HFF-Myc (cell line): Measurements from ENCODE around the gene IDUA.

Experiments
- DNase-seq: peaks from one replicate; pipeline ENCODE4 v3.0.0-alpha.2; 2011; ENCODE audit warnings: low read depth; ENCODE audit errors: extremely low read depth
- H3K4me3 ChIP-seq: replicated peaks from 2 replicates; pipeline ENCODE4 v1.5.1; 2011; ENCODE audit warnings: low read depth, mild to moderate bottlenecking, control low read depth, low read length
- CTCF ChIP-seq: IDR thresholded peaks from 2 replicates; pipeline ENCODE4 v1.5.1; 2012; ENCODE audit warnings: mild to moderate bottlenecking, low read depth, low read length, control low read depth; ENCODE audit errors: missing control alignments

Gene IDUA

GRCh38 chr4:1032861-1033260 is 46.0 kb downstream of the IDUA start:
- TF ChIP-seq CTCF: no peak
- H3K4me3 ChIP-seq: no peak overlapping the region
- no peak for DNase-seq

GRCh38 chr4:1033840-1034551 is 47.2 kb downstream of the IDUA start:
- TF ChIP-seq CTCF: no peak
- no peak for DNase-seq
- no peak overlapping the region for H3K4me3 ChIP-seq

GRCh38 chr4:1035510-1035909 is 48.7 kb downstream of the IDUA start:
- no peak for TF ChIP-seq CTCF
- no peak for DNase-seq
- no peak overlapping the region for H3K4me3 ChIP-seq

GRCh38 chr4:1036095-1036494 is 49.3 kb downstream of the IDUA start:
- no peak overlapping the region for H3K4me3 ChIP-seq
- DNase-seq: no peak
- TF ChIP-seq CTCF: no peak

GRCh38 chr4:1036976-1037810 is 50.3 kb downstream of the IDUA start:
- TF ChIP-seq CTCF: no peak
- no peak overlapping the region for H3K4me3 ChIP-seq

GRCh38 chr4:1038948-1039492 is 52.2 kb downstream of the IDUA start:
- DNase-seq: no peak
- no peak for TF ChIP-seq CTCF
- H3K4me3 ChIP-seq: no peak overlapping the region

More at GRCh38 chr4:1036976-1037810, 50.3 kb downstream of the IDUA start:
- DNase-seq: no peak
